HEK293 (cell line): ENCODE data around the gene VDR.

Experiments used
- CTCF ChIA-PET: fragments of 350-600 bp; formaldehyde crosslinking; extraction: SDS; loops from one replicate; lab custom pipeline; 2021; ENCODE audit warnings: antibody characterized with exemption; lab: Yijun Ruan, JAX
- POLR2A ChIA-PET: fragments of 300-600 bp; formaldehyde crosslinking; extraction: SDS; loops from one replicate; lab custom pipeline; 2020; ENCODE audit warnings: antibody characterized with exemption, inconsistent platforms; lab: Yijun Ruan, JAX
- H3K27ac ChIP-seq: fragments of 200-500 bp; sonication (Bioruptor generic); 2 replicates; pipeline ENCODE4 v1.5.1; 2014; ENCODE audit warnings: low read depth, low read length, control low read depth, inconsistent platforms; ENCODE audit errors: extremely low read depth
- H3K36me3 ChIP-seq, 2 experiments: fragments of 200-500 bp in 1 of 2; sonication (Bioruptor generic) in 1 of 2; 1 replicate in 1 of 2; 2 replicates in 1 of 2; pipeline ENCODE4 v1.5.1; 2014 to 2017; ENCODE audit warnings: inconsistent platforms in 2 of 2, low read length in 2 of 2; ENCODE audit not compliant: control insufficient read depth in 2 of 2, insufficient read depth in 1 of 2
- H3K4me1 ChIP-seq: fragments of 200-500 bp; sonication (Bioruptor generic); 2 replicates; pipeline ENCODE4 v1.5.1; 2014; ENCODE audit warnings: mild to moderate bottlenecking, low read length, inconsistent platforms; ENCODE audit not compliant: control insufficient read depth, insufficient read depth
- H3K4me3 ChIP-seq: 2 replicates; pipeline ENCODE4 v1.5.1; 2011; ENCODE audit warnings: low read depth, mild to moderate bottlenecking, control low read depth, low read length, moderate library complexity
- H3K9me3 ChIP-seq: fragments of 200-500 bp; sonication (Bioruptor generic); 2 replicates; pipeline ENCODE4 v1.5.1; 2014; ENCODE audit warnings: low read depth, low read length, inconsistent platforms; ENCODE audit not compliant: control insufficient read depth, insufficient read depth
- GFI1B ChIP-seq: fragments of 450-650 bp; formaldehyde crosslinking; IDR thresholded peaks from 2 replicates; pipeline ENCODE4 v1.5.1; 2016; ENCODE audit warnings: missing biosample characterization, missing genetic modification characterization
- OVOL3 ChIP-seq: fragments of 450-650 bp; formaldehyde crosslinking; IDR thresholded peaks from 2 replicates; pipeline ENCODE4 v1.5.1; 2016; ENCODE audit warnings: missing biosample characterization, missing genetic modification characterization
- PBX3 ChIP-seq: sonication (generic); formaldehyde crosslinking; IDR thresholded peaks from 2 replicates; pipeline ENCODE4 v1.8.1; 2022; ENCODE audit warnings: mild to moderate bottlenecking, moderate library complexity, missing genetic modification reagents
- REST ChIP-seq: fragments of 450-650 bp; formaldehyde crosslinking; IDR thresholded peaks from 2 replicates; pipeline ENCODE4 v1.5.1; 2016; ENCODE audit warnings: missing biosample characterization, missing genetic modification characterization
- YY1 ChIP-seq: fragments of 450-650 bp; formaldehyde crosslinking; IDR thresholded peaks from 2 replicates; pipeline ENCODE4 v1.5.1; 2018; ENCODE audit warnings: missing biosample characterization, missing genetic modification characterization
- ZNF311 ChIP-seq: fragments of 450-650 bp; formaldehyde crosslinking; IDR thresholded peaks from 2 replicates; pipeline ENCODE4 v1.5.1; 2017; ENCODE audit warnings: missing biosample characterization, missing genetic modification characterization, borderline replicate concordance
- ZNF529 ChIP-seq: fragments of 450-650 bp; formaldehyde crosslinking; IDR thresholded peaks from 2 replicates; pipeline ENCODE4 v1.5.1; 2017; ENCODE audit warnings: missing genetic modification characterization, missing biosample characterization; ENCODE audit not compliant: insufficient replicate concordance
- ZNF629 ChIP-seq: fragments of 450-650 bp; formaldehyde crosslinking; IDR thresholded peaks from 2 replicates; pipeline ENCODE4 v1.5.1; 2017; ENCODE audit warnings: missing biosample characterization, missing genetic modification characterization
- ZSCAN18 ChIP-seq: fragments of 450-650 bp; formaldehyde crosslinking; IDR thresholded peaks from 2 replicates; pipeline ENCODE4 v1.5.1; 2016; ENCODE audit warnings: missing biosample characterization, missing genetic modification characterization
- TF ChIP-seq, protein P1 (sequence below): fragments of 450-650 bp; formaldehyde crosslinking; IDR thresholded peaks from 2 replicates; pipeline ENCODE4; 2016; ENCODE audit warnings: missing biosample characterization, missing genetic modification characterization
- TF ChIP-seq, protein P2 (sequence below): fragments of 450-650 bp; formaldehyde crosslinking; IDR thresholded peaks from 2 replicates; pipeline ENCODE4 v1.5.1; 2016; ENCODE audit warnings: missing biosample characterization, missing genetic modification characterization
- TF ChIP-seq, protein P3 (sequence below): fragments of 450-650 bp; formaldehyde crosslinking; IDR thresholded peaks from 2 replicates; pipeline ENCODE4 v1.5.1; 2016; ENCODE audit warnings: missing biosample characterization, missing genetic modification characterization

The VDR gene

GRCh38 chr12:47798382-47798948 lies 106.3 kb downstream of the VDR start (continued):
- no peak for TF ChIP-seq REST (tag by site-specific recombination)
- TF ChIP-seq, protein P1, sequence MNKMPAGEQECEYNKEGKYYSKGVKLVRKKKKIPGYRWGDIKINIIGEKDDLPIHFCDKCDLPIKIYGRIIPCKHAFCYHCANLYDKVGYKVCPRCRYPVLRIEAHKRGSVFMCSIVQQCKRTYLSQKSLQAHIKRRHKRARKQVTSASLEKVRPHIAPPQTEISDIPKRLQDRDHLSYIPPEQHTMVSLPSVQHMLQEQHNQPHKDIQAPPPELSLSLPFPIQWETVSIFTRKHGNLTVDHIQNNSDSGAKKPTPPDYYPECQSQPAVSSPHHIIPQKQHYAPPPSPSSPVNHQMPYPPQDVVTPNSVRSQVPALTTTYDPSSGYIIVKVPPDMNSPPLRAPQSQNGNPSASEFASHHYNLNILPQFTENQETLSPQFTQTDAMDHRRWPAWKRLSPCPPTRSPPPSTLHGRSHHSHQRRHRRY (tag by site-specific recombination) = no peak
- TF ChIP-seq PBX3 = no peak
- no peak for TF ChIP-seq ZSCAN18 (tag by site-specific recombination)
- no peak for TF ChIP-seq YY1
- TF ChIP-seq ZNF529 (tag by site-specific recombination) = no peak
- TF ChIP-seq GFI1B (tag by site-specific recombination) = no peak
- TF ChIP-seq, protein P2, sequence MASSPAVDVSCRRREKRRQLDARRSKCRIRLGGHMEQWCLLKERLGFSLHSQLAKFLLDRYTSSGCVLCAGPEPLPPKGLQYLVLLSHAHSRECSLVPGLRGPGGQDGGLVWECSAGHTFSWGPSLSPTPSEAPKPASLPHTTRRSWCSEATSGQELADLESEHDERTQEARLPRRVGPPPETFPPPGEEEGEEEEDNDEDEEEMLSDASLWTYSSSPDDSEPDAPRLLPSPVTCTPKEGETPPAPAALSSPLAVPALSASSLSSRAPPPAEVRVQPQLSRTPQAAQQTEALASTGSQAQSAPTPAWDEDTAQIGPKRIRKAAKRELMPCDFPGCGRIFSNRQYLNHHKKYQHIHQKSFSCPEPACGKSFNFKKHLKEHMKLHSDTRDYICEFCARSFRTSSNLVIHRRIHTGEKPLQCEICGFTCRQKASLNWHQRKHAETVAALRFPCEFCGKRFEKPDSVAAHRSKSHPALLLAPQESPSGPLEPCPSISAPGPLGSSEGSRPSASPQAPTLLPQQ (tag by site-specific recombination) = no peak
- TF ChIP-seq ZNF629 = no peak

- CTCF ChIA-PET = interaction anchor here (0.5 to 14.1 kb wide), 12 partner anchors 10 to 429 kb away, joined by 3 to 234 read pairs (median 4); no protein-coding TSS in a partner anchor
- Histone ChIP-seq H3K9me3 (no peaks in the 10 kb centered on the region), H3K4me3 (no peak overlapping the region), H3K36me3 (peaks cover 0 to 57% of the 10 kb centered on the region in 2 experiments; a peak in 2 of 3 replicates), H3K4me1 (no peaks in the 10 kb centered on the region), H3K27ac (no peak overlapping the region)
- TF ChIP-seq, protein P3, sequence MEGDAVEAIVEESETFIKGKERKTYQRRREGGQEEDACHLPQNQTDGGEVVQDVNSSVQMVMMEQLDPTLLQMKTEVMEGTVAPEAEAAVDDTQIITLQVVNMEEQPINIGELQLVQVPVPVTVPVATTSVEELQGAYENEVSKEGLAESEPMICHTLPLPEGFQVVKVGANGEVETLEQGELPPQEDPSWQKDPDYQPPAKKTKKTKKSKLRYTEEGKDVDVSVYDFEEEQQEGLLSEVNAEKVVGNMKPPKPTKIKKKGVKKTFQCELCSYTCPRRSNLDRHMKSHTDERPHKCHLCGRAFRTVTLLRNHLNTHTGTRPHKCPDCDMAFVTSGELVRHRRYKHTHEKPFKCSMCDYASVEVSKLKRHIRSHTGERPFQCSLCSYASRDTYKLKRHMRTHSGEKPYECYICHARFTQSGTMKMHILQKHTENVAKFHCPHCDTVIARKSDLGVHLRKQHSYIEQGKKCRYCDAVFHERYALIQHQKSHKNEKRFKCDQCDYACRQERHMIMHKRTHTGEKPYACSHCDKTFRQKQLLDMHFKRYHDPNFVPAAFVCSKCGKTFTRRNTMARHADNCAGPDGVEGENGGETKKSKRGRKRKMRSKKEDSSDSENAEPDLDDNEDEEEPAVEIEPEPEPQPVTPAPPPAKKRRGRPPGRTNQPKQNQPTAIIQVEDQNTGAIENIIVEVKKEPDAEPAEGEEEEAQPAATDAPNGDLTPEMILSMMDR (tag by site-specific recombination) = peak; percentile 59
- TF ChIP-seq OVOL3 (no peak), ZNF311 (tag by site-specific recombination) (no peak)
- POLR2A ChIA-PET = interaction anchor here (0.7 to 1.1 kb wide), 2 partner anchors 22 to 41 kb away, joined by 3 read pairs; partner anchors contain the start of gene HDAC7
Observed at GRCh38 chr12:47797441-47797840, 107.4 kb downstream of the VDR start.
